ENCODE results near the gene PSMF1. TPM values are rescaled to one million over a fixed set of nuclear protein-coding genes. Genes with fewer than 3 reads are reported as not detected.
A peak's percentile ranks its signal among the peaks of the same experiment; 100 is the strongest.

Gene PSMF1
- total and polyA plus RNA-seq, 2 of the 13 experiments (the other 11 are each of a cell fraction or from before 2014, with no cell fraction given), result 82.5 to 86.0 TPM

GRCh38 chr20:1122388-1123315, 4.2 kb downstream of the PSMF1 start (continued):
- 0 out of 2 replicates have a peak, but pooled peaks have one; percentile 43 for TF ChIP-seq ZHX2 (IDR thresholded peaks at IDR 0.05; ENCODE audit: low read depth)
- TF ChIP-seq ZHX2 (CRISPR knock-in tag; IDR thresholded peaks at IDR 0.05; ENCODE audit: borderline replicate concordance), result no peak
- no peak for TF ChIP-seq ZNF784 (CRISPR knock-in tag; IDR thresholded peaks at IDR 0.05; ENCODE audit: borderline replicate concordance)
- peak; percentile 85 for TF ChIP-seq ZNF644 (CRISPR knock-in tag; IDR thresholded peaks at IDR 0.05; ENCODE audit: low read depth)
- TF ChIP-seq PPARG (CRISPR knock-in tag; conservative IDR thresholded peaks at IDR 0.05), result peak; percentile 78
- peak; percentile 64; the same call in 1 of the 2 replicates for TF ChIP-seq KMT2A (CRISPR knock-in tag; IDR thresholded peaks at IDR 0.05)
- no peak for TF ChIP-seq ZNF563 (CRISPR knock-in tag; IDR thresholded peaks at IDR 0.05)
- no peak; the same call in 1 of the 2 replicates for TF ChIP-seq ZKSCAN8 (CRISPR knock-in tag; IDR thresholded peaks at IDR 0.05; ENCODE audit: borderline replicate concordance)
- TF ChIP-seq RERE (CRISPR knock-in tag; IDR thresholded peaks at IDR 0.05; ENCODE audit: low read depth), result no peak
- no peak for TF ChIP-seq THYN1 (CRISPR knock-in tag; IDR thresholded peaks at IDR 0.05; ENCODE audit: borderline replicate concordance, low read depth)
- TF ChIP-seq DMAP1 (CRISPR knock-in tag; IDR thresholded peaks at IDR 0.05), result 0 out of 2 replicates have a peak, but pooled peaks have one; percentile 25
- no peak for TF ChIP-seq GZF1 (CRISPR knock-in tag; IDR thresholded peaks at IDR 0.05)
- TF ChIP-seq ZNF629 (CRISPR knock-in tag; conservative IDR thresholded peaks at IDR 0.05), result peak; percentile 70
- peak; percentile 45; the same call in 1 of the 2 replicates for TF ChIP-seq ZNF782 (CRISPR knock-in tag; IDR thresholded peaks at IDR 0.05; ENCODE audit: borderline replicate concordance)
- TF ChIP-seq PCBP1 (IDR thresholded peaks at IDR 0.05; ENCODE audit: borderline replicate concordance, low read depth, low read length), result no peak
